SK-N-SH (cell line): ENCODE measurements around the gene OSGEP.

ENCODE experiments used
- CTCF ChIP-seq: fragments of 200-600 bp; sonication (generic); IDR thresholded peaks from 2 replicates; pipeline ENCODE4 v1.6.1; 2017; ENCODE audit warnings: antibody characterized with exemption, mild to moderate bottlenecking, moderate library complexity
- RCOR1 ChIP-seq: fragments of 150-350 bp; IDR thresholded peaks from 2 replicates; pipeline ENCODE4 v1.6.1; 2017; ENCODE audit warnings: antibody characterized with exemption, low read length
- SIN3A ChIP-seq: IDR thresholded peaks from 2 replicates; pipeline ENCODE4 v1.6.1; 2012; ENCODE audit warnings: low read depth, mild to moderate bottlenecking, low read length, moderate library complexity, borderline replicate concordance
- YY1 ChIP-seq: IDR thresholded peaks from 2 replicates; pipeline ENCODE4 v1.4.0; 2012; ENCODE audit warnings: low read depth, mild to moderate bottlenecking

- no peak for TF ChIP-seq YY1
- TF ChIP-seq CTCF, result no peak
- no peak for TF ChIP-seq RCOR1
- no peak for TF ChIP-seq SIN3A
Observed at GRCh38 chr14:20456971-20457370, 2.4 kb upstream of the OSGEP start.
